Gastroesophageal sphincter (tissue), 4 donors: Measurements from ENCODE around the gene AGTRAP. TPM values are rescaled to one million over a fixed set of nuclear protein-coding genes. Genes with fewer than 3 reads are reported as not detected.

Experiments used
- ATAC-seq: fragments of 150-250 bp; one replicate; pipeline ENCODE4 v1.9.1; 2016; ENCODE audit warnings: mild to moderate bottlenecking, moderate library complexity
- H3K27ac ChIP-seq, 4 donors: fragments of 200-600 bp; sonication (generic) in 3 of 4; 1 replicate in 3 of 4; 2 replicates in 1 of 4; pipeline ENCODE4 v1.5.1; 2016 to 2019
- H3K27me3 ChIP-seq: fragments of 200-600 bp; sonication (generic); one replicate; pipeline ENCODE4 v1.5.1; 2019
- H3K36me3 ChIP-seq, 2 donors: fragments of 200-600 bp; sonication (generic); one replicate each; pipeline ENCODE4 v1.5.1; 2019; ENCODE audit warnings: control low read depth in 1 of 2
- H3K4me1 ChIP-seq, 3 donors: fragments of 200-600 bp; sonication (generic); 1 replicate in 2 of 3; 2 replicates in 1 of 3; pipeline ENCODE4 v1.5.1; 2016 to 2019; ENCODE audit warnings: control low read depth in 2 of 3
- H3K4me3 ChIP-seq, 2 donors: fragments of 200-600 bp; sonication (generic); one replicate each; pipeline ENCODE4 v1.5.1; 2019; ENCODE audit warnings: mild to moderate bottlenecking in 1 of 2, moderate library complexity in 1 of 2
- H3K9me3 ChIP-seq, 3 donors: fragments of 200-600 bp; sonication (generic); one replicate each; pipeline ENCODE4 v1.5.1; 2017 to 2019; ENCODE audit warnings: control low read depth in 2 of 3
- EP300 ChIP-seq: sonication (generic); formaldehyde crosslinking; IDR thresholded peaks from one replicate; pipeline ENCODE4 v1.6.1; 2017; ENCODE audit warnings: antibody characterized with exemption, mild to moderate bottlenecking
- POLR2A ChIP-seq, 2 donors: fragments of 450-650 bp; IDR thresholded peaks; one replicate each; pipeline ENCODE4 v1.6.1; 2017; ENCODE audit warnings: antibody characterized with exemption in 2 of 2, mild to moderate bottlenecking in 2 of 2, moderate library complexity in 1 of 2
- POLR2AphosphoS5 ChIP-seq: sonication (generic); formaldehyde crosslinking; IDR thresholded peaks from one replicate; pipeline ENCODE4 v1.6.1; 2017; ENCODE audit warnings: antibody characterized with exemption
- WGBS, 2 donors: methylation state at CpG; one replicate each; pipeline ENCODE4 v1.1.5; 2018; ENCODE audit warnings: low coverage in 1 of 2; 5-methylcytosine and 5-hydroxymethylcytosine counted together
- total RNA-seq, 4 donors: library from RNA; depleted of rRNA; stranded (reverse); fragments of >200 nt; gene quantifications; one replicate each; pipeline ENCODE4 v1.1.0, GENCODE V29; 2016
- TF ChIP-seq, protein P1 (sequence below), 4 experiments: fragments of 200-600 bp in 2 of 4; fragments of 450-650 bp in 2 of 4; sonication (generic) in 1 of 4; IDR thresholded peaks; one replicate each; pipeline ENCODE4 v1.5.1; 2017 to 2019; ENCODE audit warnings: antibody characterized with exemption in 4 of 4, mild to moderate bottlenecking in 2 of 4, moderate library complexity in 2 of 4

Gene AGTRAP
- total RNA-seq, 4 donors from 2014 or later = 32.2 to 56.4 (median 40.5) TPM

DNA sequence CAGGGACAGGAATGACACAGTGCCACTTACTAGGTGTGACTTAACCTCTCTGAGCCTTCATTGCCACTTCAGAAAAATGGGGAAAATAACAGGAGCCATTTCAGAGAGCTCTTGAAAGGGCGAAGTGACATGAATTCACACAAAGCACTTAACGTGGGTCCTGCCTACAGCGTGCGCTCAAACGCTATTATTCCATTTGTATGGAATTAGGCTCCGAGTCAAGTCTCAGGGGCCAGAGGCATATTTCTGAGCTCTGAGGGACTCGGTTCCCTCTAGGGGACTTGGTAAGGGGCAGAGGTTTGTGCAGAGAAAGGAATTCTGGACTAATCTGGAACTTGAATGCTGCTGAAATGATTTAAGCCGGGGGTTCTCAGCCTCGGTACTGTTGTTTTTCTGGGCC is 30.3 kb upstream of the AGTRAP start:
- H3K4me3 ChIP-seq = no peak overlapping the region
- no peak for ATAC-seq
- H3K4me1 ChIP-seq = peaks cover 0 to 12% (median 3%) of the 10 kb centered on the region in 3 donors
- no peak overlapping the region for H3K27ac ChIP-seq
- no peaks in the 10 kb centered on the region for H3K36me3 ChIP-seq
- TF ChIP-seq POLR2AphosphoS5 (no peak), EP300 (no peak), POLR2A (IDR thresholded peaks at IDR 0.05) (no peak)
- TF ChIP-seq, protein P1, sequence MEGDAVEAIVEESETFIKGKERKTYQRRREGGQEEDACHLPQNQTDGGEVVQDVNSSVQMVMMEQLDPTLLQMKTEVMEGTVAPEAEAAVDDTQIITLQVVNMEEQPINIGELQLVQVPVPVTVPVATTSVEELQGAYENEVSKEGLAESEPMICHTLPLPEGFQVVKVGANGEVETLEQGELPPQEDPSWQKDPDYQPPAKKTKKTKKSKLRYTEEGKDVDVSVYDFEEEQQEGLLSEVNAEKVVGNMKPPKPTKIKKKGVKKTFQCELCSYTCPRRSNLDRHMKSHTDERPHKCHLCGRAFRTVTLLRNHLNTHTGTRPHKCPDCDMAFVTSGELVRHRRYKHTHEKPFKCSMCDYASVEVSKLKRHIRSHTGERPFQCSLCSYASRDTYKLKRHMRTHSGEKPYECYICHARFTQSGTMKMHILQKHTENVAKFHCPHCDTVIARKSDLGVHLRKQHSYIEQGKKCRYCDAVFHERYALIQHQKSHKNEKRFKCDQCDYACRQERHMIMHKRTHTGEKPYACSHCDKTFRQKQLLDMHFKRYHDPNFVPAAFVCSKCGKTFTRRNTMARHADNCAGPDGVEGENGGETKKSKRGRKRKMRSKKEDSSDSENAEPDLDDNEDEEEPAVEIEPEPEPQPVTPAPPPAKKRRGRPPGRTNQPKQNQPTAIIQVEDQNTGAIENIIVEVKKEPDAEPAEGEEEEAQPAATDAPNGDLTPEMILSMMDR (IDR thresholded peaks at IDR 0.05) = no peak
- no peaks in the 10 kb centered on the region for H3K9me3 ChIP-seq
- WGBS, 2 donors = 74 to 82% methylated on average over 5 to 6 of the region's 9 CpGs
- peaks cover 72% of the 10 kb centered on the region for H3K27me3 ChIP-seq

DNA sequence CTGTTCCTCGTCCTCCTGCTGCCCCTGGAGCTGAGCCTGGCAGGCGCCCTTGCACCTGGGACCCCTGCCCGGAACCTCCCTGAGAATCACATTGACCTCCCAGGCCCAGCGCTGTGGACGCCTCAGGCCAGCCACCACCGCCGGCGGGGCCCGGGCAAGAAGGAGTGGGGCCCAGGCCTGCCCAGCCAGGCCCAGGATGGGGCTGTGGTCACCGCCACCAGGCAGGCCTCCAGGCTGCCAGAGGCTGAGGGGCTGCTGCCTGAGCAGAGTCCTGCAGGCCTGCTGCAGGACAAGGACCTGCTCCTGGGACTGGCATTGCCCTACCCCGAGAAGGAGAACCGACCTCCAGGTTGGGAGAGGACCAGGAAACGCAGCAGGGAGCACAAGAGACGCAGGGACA is 29.6 kb upstream of the AGTRAP start:
- Histone ChIP-seq H3K27me3 (peaks cover 69% of the 10 kb centered on the region), H3K4me3 (no peak overlapping the region), H3K27ac (no peak overlapping the region), H3K36me3 (no peaks in the 10 kb centered on the region), H3K9me3 (no peaks in the 10 kb centered on the region), H3K4me1 (peaks cover 0 to 6% (median 3%) of the 10 kb centered on the region in 3 donors)
- no peak for ATAC-seq
- TF ChIP-seq POLR2A (IDR thresholded peaks at IDR 0.05) = no peak
- TF ChIP-seq, protein P1 (IDR thresholded peaks at IDR 0.05) = no peak
- TF ChIP-seq EP300 = no peak
- TF ChIP-seq POLR2AphosphoS5 = no peak
- WGBS, 2 donors = 92 to 100% methylated on average over 2 of the region's 14 CpGs

DNA sequence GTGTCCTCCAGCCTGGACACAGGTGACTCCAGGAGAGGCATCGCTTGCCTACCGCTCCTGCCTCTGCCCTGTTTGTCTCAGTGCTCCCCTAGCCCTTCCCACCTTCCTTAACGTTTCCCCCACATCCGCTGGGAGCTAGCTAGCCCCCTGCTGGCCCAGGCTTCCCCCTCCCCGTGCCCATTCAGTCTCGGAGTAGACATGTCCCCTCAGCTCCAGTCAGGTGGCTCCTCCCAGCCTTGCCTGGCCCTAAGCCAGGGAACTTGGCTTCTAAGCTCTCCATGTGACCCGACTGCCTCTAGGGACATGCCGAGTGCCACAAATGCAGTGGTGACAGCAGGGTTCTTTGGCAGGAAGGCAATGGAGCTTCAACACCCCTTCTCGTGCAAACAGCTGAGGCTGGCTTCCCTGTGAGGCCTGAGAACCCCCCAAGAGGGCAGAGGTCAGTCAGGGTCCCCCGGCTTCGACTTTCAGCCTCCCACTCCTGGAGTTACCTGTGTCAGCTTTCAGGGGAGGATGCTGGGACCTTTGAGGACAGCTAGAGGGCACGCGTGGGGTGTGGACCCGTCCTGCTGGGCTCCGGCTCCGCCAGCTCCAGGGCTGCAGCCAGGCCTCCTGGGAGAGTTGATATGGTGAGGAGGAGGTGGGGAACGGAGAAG is 28.2 kb upstream of the AGTRAP start:
- ATAC-seq = no peak
- peaks cover 69% of the 10 kb centered on the region for H3K27me3 ChIP-seq
- WGBS, 2 donors = 53 to 65% methylated on average over 2 to 5 of the region's 17 CpGs
- no peaks in the 10 kb centered on the region for H3K36me3 ChIP-seq
- H3K4me3 ChIP-seq = no peak overlapping the region
- no peak overlapping the region for H3K27ac ChIP-seq
- TF ChIP-seq, protein P1 (IDR thresholded peaks at IDR 0.05) = no peak
- TF ChIP-seq POLR2A (IDR thresholded peaks at IDR 0.05) (no peak), EP300 (no peak), POLR2AphosphoS5 (no peak)
- no peaks in the 10 kb centered on the region for H3K4me1 ChIP-seq
- H3K9me3 ChIP-seq = no peaks in the 10 kb centered on the region

- H3K27me3 ChIP-seq = peaks cover 66% of the 10 kb centered on the region
- 50 to 67% methylated on average over 2 to 3 of the region's 11 CpGs for WGBS, 2 donors
- ATAC-seq = no peak
Measured at GRCh38 chr1:11708554-11709350, 27.2 kb upstream of the AGTRAP start.

More at GRCh38 chr1:11708554-11709350, 27.2 kb upstream of the AGTRAP start:
- H3K9me3 ChIP-seq = no peaks in the 10 kb centered on the region
- no peak overlapping the region for H3K27ac ChIP-seq
- H3K4me3 ChIP-seq = no peak overlapping the region
- no peak for TF ChIP-seq POLR2AphosphoS5
- TF ChIP-seq, protein P1 (IDR thresholded peaks at IDR 0.05) = no peak
- TF ChIP-seq EP300 = no peak
- TF ChIP-seq POLR2A (IDR thresholded peaks at IDR 0.05) = no peak
- H3K36me3 ChIP-seq = no peaks in the 10 kb centered on the region
- H3K4me1 ChIP-seq = no peaks in the 10 kb centered on the region
